CD4-positive, alpha-beta T cell (primary cell): Measurements from ENCODE around the gene EPG5. TPM values are rescaled to one million over a fixed set of nuclear protein-coding genes. Genes with fewer than 3 reads are reported as not detected.

Experiments
- ATAC-seq: fragments of 200-7000 bp; cut with Tn5 transposase; one replicate; pipeline ENCODE4 v1.10.0; 2022; ENCODE audit warnings: mild to moderate bottlenecking; ENCODE audit not compliant: poor library complexity
- CTCF ChIA-PET: fragments of 350-600 bp; sonication (Branson Sonifier 250); formaldehyde crosslinking; loops from one replicate; lab custom pipeline; 2021; ENCODE audit warnings: antibody characterized with exemption, inconsistent platforms; lab: Charles Lee
- POLR2A ChIA-PET: fragments of 350-600 bp; sonication (Branson Sonifier 250); formaldehyde crosslinking; loops from one replicate; lab custom pipeline; 2021; ENCODE audit warnings: antibody characterized with exemption, inconsistent platforms; lab: Charles Lee
- DNase-seq, 14 experiments: peaks; one replicate each; pipeline ENCODE4 v3.0.0-alpha.2; 2013 to 2020; ENCODE audit warnings: mixed read lengths in 2 of 14
- H3K27ac ChIP-seq, 2 donors: one replicate each; pipeline versions ENCODE4 v1.5.1 to v1.7.0; 2013; ENCODE audit warnings: low read length in 2 of 2, low read depth in 1 of 2, mild to moderate bottlenecking in 1 of 2
- H3K27me3 ChIP-seq, 2 experiments: 1 replicate in 1 of 2; 2 replicates in 1 of 2; pipeline versions ENCODE4 v1.6.1 to v1.7.0; 2013; ENCODE audit warnings: low read length in 2 of 2, control low read depth in 1 of 2, mild to moderate bottlenecking in 1 of 2, moderate library complexity in 1 of 2; ENCODE audit not compliant: insufficient read depth in 2 of 2, control insufficient read depth in 1 of 2
- H3K36me3 ChIP-seq: one replicate; pipeline ENCODE4 v1.6.1; 2013; ENCODE audit warnings: low read length, control low read depth; ENCODE audit not compliant: insufficient read depth
- H3K4me1 ChIP-seq: one replicate; pipeline ENCODE4 v1.6.1; 2013; ENCODE audit warnings: low read length, control low read depth; ENCODE audit not compliant: insufficient read depth
- H3K4me3 ChIP-seq: one replicate; pipeline ENCODE4 v1.5.1; 2013; ENCODE audit warnings: mild to moderate bottlenecking, low read length, moderate library complexity
- H3K9me3 ChIP-seq, 2 experiments: 1 replicate in 1 of 2; 2 replicates in 1 of 2; pipeline versions ENCODE4 v1.6.1 to v1.7.0; 2013; ENCODE audit warnings: low read length in 2 of 2, mild to moderate bottlenecking in 2 of 2, control low read depth in 1 of 2, moderate library complexity in 1 of 2; ENCODE audit not compliant: control insufficient read depth in 1 of 2, insufficient read depth in 1 of 2
- H3K27ac Mint-ChIP-seq: one replicate; pipeline ENCODE4 v1.8.0; 2020; ENCODE audit warnings: mixed read lengths
- H3K27me3 Mint-ChIP-seq: one replicate; pipeline ENCODE4 v1.8.0; 2021; ENCODE audit warnings: mixed read lengths
- H3K36me3 Mint-ChIP-seq: one replicate; pipeline ENCODE4 v1.8.0; 2021; ENCODE audit warnings: low read depth, mixed read lengths
- H3K4me1 Mint-ChIP-seq: one replicate; pipeline ENCODE4 v1.8.0; 2021; ENCODE audit warnings: low read depth, mixed read lengths
- H3K4me3 Mint-ChIP-seq: one replicate; pipeline ENCODE4 v1.8.0; 2020; ENCODE audit warnings: mild to moderate bottlenecking, mixed read lengths
- H3K9me3 Mint-ChIP-seq: one replicate; pipeline ENCODE4 v1.8.0; 2020; ENCODE audit warnings: mixed read lengths
- CTCF ChIP-seq: fragments of 200-600 bp; IDR thresholded peaks from one replicate; pipeline ENCODE4 v1.8.0; 2022; ENCODE audit warnings: antibody characterized with exemption, mild to moderate bottlenecking
- intact Hi-C, 2 experiments: fragments of 100-400 bp; cut with DNase I in 1 of 2; cut with micrococcal nuclease in 1 of 2; formaldehyde crosslinking; loops; one replicate each; pipeline versions ENCODE4 v1.15.1 to v1.9.0; 2023 to 2025; cut with DNase I, micrococcal nuclease
- total RNA-seq, 174 experiments: library from RNA in 2 of 174; stranded (reverse) in 2 of 174; gene quantifications; one replicate each; pipeline ENCODE4 v1.2.3 and lab custom pipeline; 2021 to 2026

The EPG5 gene
- total RNA-seq, 2 experiments from 2014 or later = 25.3 to 26.9 TPM

- ChIA-PET CTCF (interaction anchor here (3.8 kb wide), 1 partner anchor 20 kb away, joined by 12 read pairs; no protein-coding TSS in a partner anchor), POLR2A (no interaction called here)
- no peaks in the 10 kb centered on the region for H3K4me1 ChIP-seq
- Mint-ChIP-seq H3K4me3 (no peak overlapping the region), H3K27me3 (no peaks in the 10 kb centered on the region), H3K27ac (no peak overlapping the region), H3K9me3 (no peaks in the 10 kb centered on the region), H3K36me3 (peaks cover 98% of the 10 kb centered on the region), H3K4me1 (no peaks in the 10 kb centered on the region)
- ATAC-seq (no peak), DNase-seq (no peak)
- peaks cover 93% of the 10 kb centered on the region for H3K36me3 ChIP-seq
- H3K27ac ChIP-seq = no peak overlapping the region
- TF ChIP-seq CTCF = no peak
- no peaks in the 10 kb centered on the region for H3K27me3 ChIP-seq
- no peaks in the 10 kb centered on the region for H3K9me3 ChIP-seq
- H3K4me3 ChIP-seq = no peak overlapping the region
- intact Hi-C loops = no loop called here
Observed at GRCh38 chr18:45859334-45859733, 107.8 kb downstream of the EPG5 start.

GRCh38 chr18:45856531-45856930 lies 110.6 kb downstream of the EPG5 start:
- no peaks in the 10 kb centered on the region for H3K9me3 Mint-ChIP-seq
- DNase-seq = no peak
- H3K27me3 ChIP-seq = no peaks in the 10 kb centered on the region
- no peaks in the 10 kb centered on the region for H3K9me3 ChIP-seq
- TF ChIP-seq CTCF = no peak
- no peak overlapping the region for H3K27ac ChIP-seq
- no peaks in the 10 kb centered on the region for H3K27me3 Mint-ChIP-seq
- no peaks in the 10 kb centered on the region for H3K4me1 ChIP-seq
- ChIA-PET POLR2A (no interaction called here), CTCF (interaction anchor here (3.8 kb wide), 1 partner anchor 23 kb away, joined by 12 read pairs; no protein-coding TSS in a partner anchor)
- peaks cover 95% of the 10 kb centered on the region for H3K36me3 ChIP-seq
- no peak overlapping the region for H3K4me3 Mint-ChIP-seq
- no peak for ATAC-seq
- H3K27ac Mint-ChIP-seq = no peak overlapping the region
- H3K36me3 Mint-ChIP-seq = peaks cover 98% of the 10 kb centered on the region
- H3K4me1 Mint-ChIP-seq = no peaks in the 10 kb centered on the region
- H3K4me3 ChIP-seq = no peak overlapping the region
- intact Hi-C loops = no loop called here

GRCh38 chr18:45854036-45854586 lies 113.0 kb downstream of the EPG5 start:
- no peaks in the 10 kb centered on the region for H3K9me3 ChIP-seq
- ChIA-PET CTCF (no interaction called here), POLR2A (no interaction called here)
- H3K27ac ChIP-seq = no peak overlapping the region
- Mint-ChIP-seq H3K4me3 (no peak overlapping the region), H3K9me3 (no peaks in the 10 kb centered on the region), H3K4me1 (no peaks in the 10 kb centered on the region), H3K27ac (no peak overlapping the region), H3K27me3 (no peaks in the 10 kb centered on the region), H3K36me3 (peaks cover 95% of the 10 kb centered on the region)
- no peak for TF ChIP-seq CTCF
- no peak overlapping the region for H3K4me3 ChIP-seq
- DNase-seq (no peak), ATAC-seq (no peak)
- no peaks in the 10 kb centered on the region for H3K4me1 ChIP-seq
- intact Hi-C loops = no loop called here
- H3K27me3 ChIP-seq = no peaks in the 10 kb centered on the region
- H3K36me3 ChIP-seq = peaks cover 92% of the 10 kb centered on the region
